ENCODE measurements around the gene PIK3C3.

PIK3C3 gene

GRCh38 chr18:42131066-42131929 lies 176.3 kb downstream of the PIK3C3 start:
- no peak for DNase-seq (ENCODE audit: extremely low spot score)
- ChIA-PET CTCF (no interaction called here), POLR2A (no interaction called here)
- no peak for TF ChIP-seq CTCF (IDR thresholded peaks at IDR 0.05; ENCODE audit: control extremely low read depth, extremely low read depth, low read depth, missing control alignments)

GRCh38 chr18:42131930-42132244 lies 176.9 kb downstream of the PIK3C3 start:
- ChIA-PET POLR2A (no interaction called here), CTCF (no interaction called here)
- no peak for DNase-seq (ENCODE audit: extremely low spot score)
- no peak for TF ChIP-seq CTCF (IDR thresholded peaks at IDR 0.05; ENCODE audit: control extremely low read depth, extremely low read depth, low read depth, missing control alignments)
